Mucosa of rectum (tissue), 2 donors: ENCODE measurements around the gene UGGT1.
"Not testable (repeated sequence)": the region's sequence is repeated elsewhere in the genome, so short reads cannot be mapped to it uniquely, and the experiment has no call there.

Experiments used
- H3K27ac ChIP-seq, 2 donors: one replicate each; pipeline ENCODE4 v1.7.0; 2013; ENCODE audit warnings: inconsistent platforms in 2 of 2, low read depth in 2 of 2, low read length in 2 of 2
- H3K27me3 ChIP-seq, 2 donors: one replicate each; pipeline ENCODE4 v1.7.0; 2013; ENCODE audit warnings: low read length in 2 of 2; ENCODE audit not compliant: control insufficient read depth in 2 of 2, insufficient read depth in 2 of 2
- H3K36me3 ChIP-seq, 2 donors: one replicate each; pipeline ENCODE4 v1.7.0; 2013; ENCODE audit warnings: low read length in 2 of 2; ENCODE audit not compliant: control insufficient read depth in 2 of 2, insufficient read depth in 2 of 2
- H3K4me1 ChIP-seq, 2 donors: one replicate each; pipeline ENCODE4 v1.7.0; 2013; ENCODE audit warnings: low read length in 2 of 2, mild to moderate bottlenecking in 1 of 2; ENCODE audit not compliant: control insufficient read depth in 2 of 2, insufficient read depth in 2 of 2
- H3K4me3 ChIP-seq, 2 donors: one replicate each; pipeline ENCODE4 v1.7.0; 2013; ENCODE audit warnings: low read length in 2 of 2
- H3K9ac ChIP-seq, 2 donors: one replicate each; pipeline ENCODE4 v1.7.0; 2013; ENCODE audit warnings: low read length in 2 of 2, low read depth in 1 of 2, mild to moderate bottlenecking in 1 of 2
- H3K9me3 ChIP-seq, 2 donors: one replicate each; pipeline ENCODE4 v1.7.0; 2013; ENCODE audit warnings: low read length in 2 of 2; ENCODE audit not compliant: control insufficient read depth in 2 of 2
- donor health status: healthy.
- donor health status: Normal muscosa, but diverticular disease.

UGGT1 gene

DNA sequence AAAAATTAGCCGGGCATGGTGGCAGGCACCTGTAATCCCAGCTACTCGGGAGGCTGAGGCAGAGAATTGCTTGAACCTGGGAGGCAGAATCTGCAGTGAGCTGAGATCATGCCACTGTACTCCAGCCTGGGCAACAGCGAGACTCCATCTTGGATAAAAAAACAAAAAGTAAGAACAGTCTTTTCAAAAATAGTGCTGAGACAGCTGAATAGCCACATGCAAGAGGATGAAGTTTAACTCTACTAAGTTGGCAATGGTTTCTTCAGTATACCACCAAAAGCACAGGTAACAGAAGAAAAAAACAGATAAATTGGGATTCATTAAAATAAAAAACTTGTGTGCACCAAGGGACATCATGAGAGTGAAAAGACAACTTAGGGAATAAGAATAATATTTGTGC lies 115.2 kb downstream of the UGGT1 start:
- H3K4me3 ChIP-seq, result no peak overlapping the region
- no peaks in the 10 kb centered on the region for H3K4me1 ChIP-seq
- no peaks in the 10 kb centered on the region for H3K9me3 ChIP-seq
- no peaks in the 10 kb centered on the region for H3K36me3 ChIP-seq
- no peak overlapping the region for H3K27ac ChIP-seq
- H3K9ac ChIP-seq, result no peak overlapping the region
- H3K27me3 ChIP-seq, result no peaks in the 10 kb centered on the region

GRCh38 chr2:128208023-128208422 lies 117.0 kb downstream of the UGGT1 start:
- H3K9me3 ChIP-seq, result no peaks in the 10 kb centered on the region
- H3K27me3 ChIP-seq, result no peaks in the 10 kb centered on the region
- H3K4me3 ChIP-seq, result no peak overlapping the region
- no peak overlapping the region for H3K27ac ChIP-seq
- no peak overlapping the region for H3K9ac ChIP-seq
- H3K4me1 ChIP-seq, result no peaks in the 10 kb centered on the region
- H3K36me3 ChIP-seq, result no peaks in the 10 kb centered on the region

DNA sequence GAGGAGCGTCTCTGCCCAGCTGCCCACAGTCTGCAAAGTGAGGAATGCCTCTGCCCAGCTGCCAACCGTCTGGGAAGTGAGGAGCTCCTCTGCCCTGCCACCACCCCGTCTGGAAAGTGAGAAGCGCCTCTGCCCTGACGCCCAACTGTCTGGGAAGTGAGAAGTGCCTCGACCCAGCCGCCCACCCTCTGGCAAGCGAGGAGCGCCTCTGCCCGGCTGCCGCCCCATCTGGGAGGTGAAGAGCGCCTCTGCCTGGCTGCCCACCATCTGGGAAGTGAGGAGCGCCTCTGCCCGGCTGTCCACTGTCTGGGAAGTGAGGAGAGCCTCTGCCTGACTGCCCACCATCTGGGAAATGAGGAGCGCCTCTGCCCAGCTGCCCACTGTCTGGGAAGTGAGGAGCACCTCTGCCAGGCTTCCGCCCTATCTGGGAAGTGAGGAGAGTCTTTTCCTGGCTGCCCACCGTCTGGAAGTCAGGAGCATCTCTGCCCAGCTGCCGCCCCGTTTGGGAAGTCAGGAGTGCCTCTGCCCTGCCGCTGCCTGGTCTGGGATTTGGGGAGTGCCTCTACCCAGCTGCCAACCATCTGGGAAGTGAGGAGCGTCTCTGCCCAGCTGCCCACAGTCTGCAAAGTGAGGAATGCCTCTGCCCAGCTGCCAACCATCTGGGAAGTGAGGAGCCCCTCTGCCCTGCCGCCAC lies 117.8 kb downstream of the UGGT1 start:
- not testable (repeated sequence) for H3K9me3 ChIP-seq, H3K27ac ChIP-seq, H3K4me3 ChIP-seq, H3K27me3 ChIP-seq, H3K9ac ChIP-seq, H3K4me1 ChIP-seq, H3K36me3 ChIP-seq

GRCh38 chr2:128214251-128214650 lies 123.3 kb downstream of the UGGT1 start:
- H3K27ac ChIP-seq, result no peak overlapping the region
- H3K27me3 ChIP-seq, result no peaks in the 10 kb centered on the region
- H3K9ac ChIP-seq, result no peak overlapping the region
- no peaks in the 10 kb centered on the region for H3K36me3 ChIP-seq
- no peak overlapping the region for H3K4me3 ChIP-seq
- peaks cover 0 to 2% of the 10 kb centered on the region in 2 donors for H3K9me3 ChIP-seq
- H3K4me1 ChIP-seq, result peaks cover 0 to 2% of the 10 kb centered on the region in 2 donors

DNA sequence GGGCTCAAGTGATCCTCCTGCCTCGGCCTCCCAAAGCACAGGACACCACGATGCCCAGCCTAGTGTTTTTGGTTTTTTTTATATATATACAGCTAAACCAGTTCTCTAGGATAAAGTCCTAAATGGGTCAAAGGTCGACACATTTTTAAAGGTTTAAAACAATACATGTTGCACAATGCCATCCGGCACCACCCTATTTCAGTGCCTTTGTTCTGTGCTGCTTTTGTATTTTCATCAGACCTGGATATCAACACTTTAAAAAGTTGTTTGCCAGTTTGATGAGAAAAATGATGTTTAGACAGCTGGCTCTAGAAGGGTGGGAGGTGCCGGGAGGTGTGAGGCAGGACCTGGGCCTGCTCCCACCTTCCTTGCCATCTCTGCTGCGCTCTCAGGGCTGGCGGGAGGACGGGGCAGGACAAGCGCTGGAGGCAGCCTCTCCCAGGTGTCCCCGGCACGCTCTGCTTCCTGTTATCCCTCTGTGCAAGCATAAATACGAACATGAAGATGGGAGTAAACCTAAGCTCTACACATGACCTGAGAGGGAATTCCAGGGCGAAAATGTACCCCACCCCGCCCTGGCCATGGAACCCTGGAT lies 124.0 kb downstream of the UGGT1 start:
- no peaks in the 10 kb centered on the region for H3K36me3 ChIP-seq
- no peak overlapping the region for H3K4me3 ChIP-seq
- H3K4me1 ChIP-seq, result peaks cover 0 to 2% of the 10 kb centered on the region in 2 donors
- H3K9me3 ChIP-seq, result peaks cover 0 to 2% of the 10 kb centered on the region in 2 donors
- H3K27me3 ChIP-seq, result no peaks in the 10 kb centered on the region
- H3K9ac ChIP-seq, result no peak overlapping the region
- no peak overlapping the region for H3K27ac ChIP-seq

DNA sequence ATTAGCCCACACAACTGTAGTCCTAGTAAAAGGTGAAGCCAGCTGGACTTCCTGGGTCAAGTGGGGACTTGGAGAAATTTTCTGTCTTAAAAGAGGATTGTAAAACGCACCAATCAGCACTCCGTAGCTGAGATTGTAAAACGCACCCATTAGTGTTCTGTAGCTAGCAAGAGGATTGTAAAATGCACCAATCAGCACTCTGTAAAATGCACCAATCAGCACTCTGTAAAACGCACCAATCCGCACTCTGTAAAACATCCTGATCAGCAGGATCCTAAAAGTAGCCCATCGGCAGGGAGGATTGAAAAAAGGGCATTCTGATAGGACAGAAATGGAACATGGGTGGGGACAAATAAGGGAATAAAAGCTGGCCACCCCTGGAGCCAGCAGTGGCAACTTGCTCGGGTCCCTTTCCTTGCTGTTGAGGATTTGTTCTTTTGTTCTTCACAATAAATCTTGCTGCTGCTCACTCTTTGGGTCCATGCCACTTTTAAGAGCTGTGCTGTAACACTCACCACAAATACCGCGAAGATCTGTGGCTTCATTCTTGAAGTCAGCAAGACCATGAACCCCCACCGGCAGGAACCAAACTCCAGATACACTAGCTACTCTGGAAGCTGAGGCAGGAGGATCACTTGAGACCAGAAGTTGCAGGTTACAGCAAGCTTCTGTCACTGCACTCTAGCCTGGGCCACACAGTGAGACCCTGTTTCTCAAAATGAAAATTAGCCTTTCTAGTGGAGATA lies 125.1 kb downstream of the UGGT1 start:
- Histone ChIP-seq H3K27ac (no peak overlapping the region), H3K4me3 (no peak overlapping the region), H3K9ac (no peak overlapping the region), H3K4me1 (peaks cover 0 to 2% of the 10 kb centered on the region in 2 donors), H3K27me3 (no peaks in the 10 kb centered on the region), H3K36me3 (no peaks in the 10 kb centered on the region), H3K9me3 (peaks cover 0 to 2% of the 10 kb centered on the region in 2 donors)

DNA sequence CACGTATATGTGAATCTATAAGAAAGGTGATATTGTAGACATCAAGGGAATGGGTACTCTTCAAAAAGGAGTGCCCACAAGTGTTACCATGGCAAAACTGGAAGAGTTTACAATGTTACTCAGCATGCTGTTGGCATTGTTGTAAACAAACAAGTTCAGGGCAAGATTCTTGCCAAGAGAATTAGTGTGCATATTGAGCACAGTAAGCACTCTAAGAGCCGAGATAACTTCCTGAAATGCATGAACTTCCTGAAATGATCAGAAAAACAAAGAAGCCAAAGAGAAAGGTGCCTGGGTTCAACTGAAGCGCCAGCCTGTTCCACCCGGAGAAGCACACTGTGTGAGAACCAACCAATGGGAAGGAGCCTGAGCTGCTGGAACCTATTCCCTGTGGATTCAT lies 126.7 kb downstream of the UGGT1 start:
- Histone ChIP-seq H3K9ac (no peak overlapping the region), H3K36me3 (no peaks in the 10 kb centered on the region), H3K27me3 (no peaks in the 10 kb centered on the region)

GRCh38 chr2:128219891-128220290 lies 128.9 kb downstream of the UGGT1 start:
- Histone ChIP-seq H3K36me3 (no peaks in the 10 kb centered on the region), H3K4me3 (no peak overlapping the region), H3K9ac (no peak overlapping the region), H3K9me3 (peaks cover 0 to 2% of the 10 kb centered on the region in 2 donors), H3K27me3 (no peaks in the 10 kb centered on the region), H3K4me1 (no peaks in the 10 kb centered on the region), H3K27ac (no peak overlapping the region)

More for the DNA sequence above, 126.7 kb downstream of the UGGT1 start:
- Histone ChIP-seq H3K27ac (no peak overlapping the region), H3K4me3 (no peak overlapping the region), H3K9me3 (peaks cover 0 to 2% of the 10 kb centered on the region in 2 donors), H3K4me1 (peaks cover 0 to 2% of the 10 kb centered on the region in 2 donors)

DNA sequence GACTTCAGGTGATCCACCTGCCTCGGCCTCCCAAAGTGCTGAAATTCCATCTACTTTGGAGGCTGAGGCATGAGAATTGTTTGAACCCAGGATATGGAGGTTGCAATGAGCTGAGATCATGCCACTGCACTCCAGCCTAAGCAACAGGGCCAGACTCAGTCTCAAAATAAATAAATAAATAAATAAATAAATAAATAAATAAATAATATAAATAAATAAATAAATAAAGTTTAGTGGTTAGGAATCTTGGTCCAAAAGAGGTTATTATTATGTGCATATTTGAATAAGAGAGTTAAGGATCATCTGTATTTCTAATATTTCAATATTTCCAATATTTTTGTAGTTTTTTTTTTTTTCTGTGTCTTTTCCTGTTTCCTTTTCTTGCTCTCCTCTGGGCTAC lies 136.9 kb downstream of the UGGT1 start:
- no peak overlapping the region for H3K9ac ChIP-seq
- no peak overlapping the region for H3K27ac ChIP-seq
- peaks cover 0 to 7% of the 10 kb centered on the region in 2 donors for H3K4me1 ChIP-seq
- H3K9me3 ChIP-seq, result no peaks in the 10 kb centered on the region
- H3K4me3 ChIP-seq, result no peak overlapping the region
- H3K36me3 ChIP-seq, result no peaks in the 10 kb centered on the region
- H3K27me3 ChIP-seq, result no peaks in the 10 kb centered on the region

GRCh38 chr2:128228894-128229293 lies 137.9 kb downstream of the UGGT1 start:
- Histone ChIP-seq H3K4me1 (peaks cover 0 to 8% of the 10 kb centered on the region in 2 donors), H3K27ac (no peak overlapping the region), H3K36me3 (no peaks in the 10 kb centered on the region), H3K27me3 (no peaks in the 10 kb centered on the region), H3K9me3 (no peaks in the 10 kb centered on the region), H3K4me3 (no peak overlapping the region), H3K9ac (no peak overlapping the region)
